HG02678 (cell line): ENCODE measurements around the gene DCANP1.

ENCODE experiments used
- ATAC-seq: cut with Tn5 transposase; IDR thresholded peaks from one replicate; pipeline ENCODE4 v1.9.1; 2021; ENCODE audit warnings: mild to moderate bottlenecking, moderate library complexity; ENCODE audit not compliant: unreplicated experiment

The DCANP1 gene

DNA sequence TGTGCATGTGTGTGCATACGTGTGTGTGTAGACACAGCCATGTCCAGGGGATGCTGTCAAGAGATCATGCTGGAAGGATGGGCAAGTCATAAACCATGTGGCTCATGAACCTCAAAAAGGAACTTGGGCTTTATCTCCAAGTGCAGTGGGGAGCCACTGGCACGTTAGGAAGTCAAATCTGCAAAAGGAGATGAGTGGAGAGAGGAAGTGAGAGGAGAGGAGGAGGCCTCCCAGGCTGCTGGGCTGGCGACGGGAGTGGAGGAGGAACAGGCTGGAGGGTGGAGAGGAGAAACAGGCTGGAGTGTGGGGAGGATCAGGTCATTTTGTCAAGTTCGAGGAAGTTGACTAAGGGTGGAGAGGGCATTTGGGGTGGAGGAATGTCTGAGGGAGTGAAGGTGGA, 34.2 kb upstream of the DCANP1 start:
- ATAC-seq: no peak

DNA sequence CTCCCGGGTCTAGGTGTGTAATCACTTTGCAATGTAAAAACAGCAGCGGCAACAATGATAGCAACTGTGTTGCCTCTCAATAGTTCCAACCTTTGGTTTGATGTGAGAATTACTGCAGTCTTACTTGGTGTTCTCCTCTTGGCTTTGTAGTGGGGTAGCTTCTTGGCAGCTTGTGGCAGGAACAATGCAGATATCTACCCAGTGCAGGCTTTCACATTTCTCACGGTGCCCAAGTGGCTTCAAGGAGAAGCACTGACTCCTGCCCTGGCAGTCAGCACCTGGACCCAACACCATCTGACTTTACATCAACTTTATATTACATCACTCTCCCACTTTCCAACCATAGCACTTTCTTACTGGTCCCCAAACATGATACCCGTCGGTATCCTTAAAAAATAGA, 33.4 kb upstream of the DCANP1 start:
- no peak for ATAC-seq

DNA sequence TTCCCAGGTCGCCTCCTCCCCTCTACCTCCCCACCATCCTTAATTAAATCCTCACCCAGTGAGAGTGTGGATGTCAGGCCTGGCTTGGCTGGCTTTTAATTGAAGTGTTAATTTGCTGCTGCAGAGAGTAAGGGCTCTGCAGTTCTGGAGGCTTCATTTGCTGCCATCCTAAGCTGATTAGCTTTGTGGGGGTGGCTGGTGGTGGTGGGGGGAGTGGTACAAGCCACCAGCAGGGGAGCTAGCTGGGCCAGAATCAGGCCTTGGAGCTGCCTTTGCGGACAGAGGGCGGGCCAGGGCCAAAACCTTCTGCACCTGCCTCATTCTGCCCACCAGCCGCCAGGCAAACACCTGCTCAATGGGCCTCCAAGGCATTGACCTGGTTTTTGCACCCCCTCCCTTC, 31.8 kb upstream of the DCANP1 start:
- ATAC-seq: no peak

DNA sequence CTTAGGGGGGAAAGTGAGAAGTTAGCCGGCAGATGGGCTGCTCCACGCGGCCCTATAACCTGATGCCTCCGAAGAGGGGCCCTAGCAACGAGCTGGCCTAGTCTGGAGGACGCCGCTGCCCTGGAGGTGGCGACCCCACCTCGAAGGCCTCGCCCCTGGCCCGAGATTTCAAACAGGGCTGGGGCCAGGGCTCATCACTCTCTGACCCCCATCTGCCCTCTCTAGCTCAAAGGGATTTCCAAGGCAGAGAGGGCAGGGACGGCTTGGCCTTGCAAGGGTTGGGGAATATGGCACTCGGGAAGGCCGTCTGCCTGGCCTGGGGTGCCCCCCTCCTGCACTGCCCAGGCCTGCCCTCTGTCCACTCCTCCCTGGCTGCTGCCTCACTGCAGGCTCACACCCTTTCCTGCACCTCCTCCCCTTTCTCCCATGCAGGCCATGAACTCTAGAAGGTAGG, 30.5 kb upstream of the DCANP1 start:
- ATAC-seq: no peak

DNA sequence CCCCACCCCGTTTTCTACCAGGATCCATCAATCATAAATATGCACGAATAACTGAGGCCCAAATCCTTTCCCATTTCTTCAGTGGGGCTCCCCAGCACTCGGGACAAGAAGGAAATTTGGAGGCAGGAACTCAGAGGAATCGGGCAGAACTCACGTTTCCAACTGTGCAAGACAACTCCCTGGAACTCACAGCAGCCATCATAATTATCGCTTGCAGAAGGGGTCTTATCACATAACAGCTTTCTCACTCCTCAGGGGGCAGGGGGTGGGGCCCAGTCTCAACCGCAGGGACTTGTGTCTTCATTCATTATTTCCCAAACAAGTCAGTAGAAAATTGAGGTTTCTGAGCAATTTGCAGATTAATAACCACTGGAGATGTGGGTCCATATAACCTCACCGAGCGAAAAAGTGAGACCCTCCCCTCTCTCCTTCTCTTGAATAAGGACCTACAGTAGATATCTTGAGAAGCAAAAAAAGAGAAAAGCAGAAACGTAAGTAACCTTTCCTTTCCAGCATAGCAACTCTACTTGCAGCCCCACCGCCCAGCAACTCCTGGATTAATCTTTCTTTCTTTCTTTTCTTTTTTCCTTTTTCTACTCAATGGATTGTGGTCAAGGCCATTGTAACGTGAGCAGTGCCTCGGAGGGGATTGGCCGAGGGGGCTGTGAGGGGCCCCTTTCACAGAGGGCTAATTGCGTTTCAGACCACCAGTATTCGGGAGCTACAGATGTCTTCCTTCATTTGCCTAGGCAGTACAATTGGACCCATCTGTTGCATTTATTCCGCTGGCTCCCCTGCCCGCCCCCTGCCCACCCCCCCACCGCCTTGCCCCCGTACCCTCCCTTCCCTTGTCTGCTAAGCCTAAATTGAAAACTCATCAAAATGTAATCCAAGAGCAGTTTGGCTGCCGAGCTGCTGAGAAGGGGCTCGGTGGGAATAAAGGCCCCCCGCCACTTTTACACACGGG, 29.8 kb upstream of the DCANP1 start:
- ATAC-seq: no peak

DNA sequence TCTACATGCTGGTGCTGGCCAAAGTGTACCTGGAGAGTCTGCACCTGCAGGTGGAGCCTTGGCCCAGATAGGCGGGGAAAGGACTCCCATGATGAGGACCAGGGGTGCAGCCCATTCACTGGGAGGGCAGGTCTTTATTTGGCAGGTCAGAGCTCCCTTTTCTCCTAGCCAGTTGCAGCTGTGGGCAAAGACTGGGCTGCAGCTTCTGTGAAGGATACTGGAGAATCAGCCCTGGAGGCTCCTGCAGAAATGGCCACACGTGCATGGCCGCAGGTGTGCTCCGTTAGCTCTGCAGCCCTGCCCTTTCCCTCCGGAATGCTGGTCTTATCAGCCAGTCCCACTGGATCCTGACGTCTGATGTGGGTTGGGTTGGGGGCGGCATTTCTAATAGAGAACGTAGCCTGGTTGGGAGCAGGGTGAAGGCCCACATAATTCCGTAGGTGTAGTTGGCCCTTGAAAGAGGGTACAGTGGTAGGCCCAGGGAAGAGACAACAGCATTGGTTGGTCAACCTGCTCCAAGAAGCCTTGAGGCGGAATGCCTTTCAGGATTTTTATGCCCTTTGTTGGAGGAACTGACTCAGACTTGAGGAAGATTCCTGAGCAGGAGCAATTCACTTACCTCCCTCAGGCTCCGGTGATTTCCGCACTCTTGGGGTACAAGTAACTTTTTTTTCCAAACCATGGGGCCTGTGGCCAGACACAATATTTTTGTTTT, 27.0 kb upstream of the DCANP1 start:
- ATAC-seq: no peak

DNA sequence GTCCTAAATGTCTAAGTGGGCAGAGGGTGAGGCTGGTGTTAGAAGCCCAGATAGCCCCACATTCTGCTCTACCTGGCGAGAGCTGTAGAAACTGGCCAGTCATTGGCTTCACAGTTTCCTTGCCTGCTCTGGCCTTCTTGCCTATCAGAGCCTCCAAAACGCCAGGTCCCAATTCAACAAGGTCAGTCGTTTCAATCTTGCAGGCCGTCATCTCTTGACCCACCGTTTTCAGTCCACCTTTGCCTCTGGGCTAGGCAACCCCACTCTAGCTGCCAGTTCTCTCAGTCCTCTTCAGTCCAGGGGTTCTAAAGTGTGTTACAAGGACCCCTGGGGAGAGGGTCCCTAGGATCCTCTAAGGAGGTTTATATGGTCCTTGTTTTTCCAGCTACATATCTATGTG, 25.0 kb upstream of the DCANP1 start:
- no peak for ATAC-seq

DNA sequence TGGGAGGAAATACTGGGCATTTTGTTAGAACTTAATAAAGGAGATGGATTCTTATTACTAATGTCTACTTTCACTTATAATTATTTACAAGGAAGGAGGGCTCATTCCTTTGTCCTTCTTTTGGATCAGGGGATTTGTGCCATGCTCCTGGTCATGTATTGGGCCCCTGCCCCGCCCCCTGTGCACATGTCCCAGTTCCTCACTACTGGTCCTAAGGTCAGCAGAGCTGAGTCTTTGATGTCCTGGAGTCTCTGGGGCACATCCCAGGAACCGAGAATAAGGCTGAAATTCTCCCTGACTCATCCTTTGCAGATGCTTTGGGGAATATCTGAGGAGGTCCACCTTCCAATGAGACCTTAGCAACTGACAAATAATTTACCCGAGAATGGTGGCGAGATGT, 24.6 kb upstream of the DCANP1 start:
- no peak for ATAC-seq

DNA sequence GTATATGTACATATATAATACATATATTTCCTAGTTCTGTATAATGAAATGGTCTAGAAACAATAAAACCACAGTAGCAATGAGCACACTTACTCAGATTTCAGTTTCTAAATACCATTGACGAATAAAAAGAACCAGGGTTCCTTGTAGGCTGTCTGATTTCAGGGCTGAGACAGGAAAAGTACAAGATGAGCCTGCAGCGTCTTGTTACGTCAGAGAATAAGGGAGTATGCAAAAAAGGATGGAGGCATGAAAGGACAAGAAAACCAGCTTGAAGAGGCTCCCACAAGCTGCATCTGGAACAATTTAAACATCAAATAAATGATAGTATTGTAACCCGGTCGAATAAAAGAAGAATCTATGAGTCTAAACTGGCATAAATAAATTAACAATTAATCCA, 22.8 kb upstream of the DCANP1 start:
- ATAC-seq: no peak

DNA sequence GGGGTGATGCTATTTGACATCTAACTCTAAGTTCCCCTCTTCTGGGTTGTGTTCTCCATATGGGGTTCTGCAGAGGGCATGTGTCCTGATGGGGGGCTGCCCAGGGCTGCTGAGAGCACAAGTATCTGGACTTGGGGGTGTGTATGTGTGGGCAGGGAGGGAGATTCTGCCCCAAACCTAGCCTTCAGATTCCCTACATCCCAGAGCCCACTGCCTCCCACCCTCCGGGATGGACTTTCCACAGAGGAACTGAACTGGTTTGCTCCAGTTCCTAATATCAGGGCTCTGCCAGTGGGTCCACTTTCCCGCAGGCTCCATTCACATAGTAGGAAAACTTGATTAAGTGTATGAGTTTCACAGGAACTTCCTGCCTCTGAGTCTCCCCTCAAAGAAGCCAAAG, 21.4 kb upstream of the DCANP1 start:
- no peak for ATAC-seq

DNA sequence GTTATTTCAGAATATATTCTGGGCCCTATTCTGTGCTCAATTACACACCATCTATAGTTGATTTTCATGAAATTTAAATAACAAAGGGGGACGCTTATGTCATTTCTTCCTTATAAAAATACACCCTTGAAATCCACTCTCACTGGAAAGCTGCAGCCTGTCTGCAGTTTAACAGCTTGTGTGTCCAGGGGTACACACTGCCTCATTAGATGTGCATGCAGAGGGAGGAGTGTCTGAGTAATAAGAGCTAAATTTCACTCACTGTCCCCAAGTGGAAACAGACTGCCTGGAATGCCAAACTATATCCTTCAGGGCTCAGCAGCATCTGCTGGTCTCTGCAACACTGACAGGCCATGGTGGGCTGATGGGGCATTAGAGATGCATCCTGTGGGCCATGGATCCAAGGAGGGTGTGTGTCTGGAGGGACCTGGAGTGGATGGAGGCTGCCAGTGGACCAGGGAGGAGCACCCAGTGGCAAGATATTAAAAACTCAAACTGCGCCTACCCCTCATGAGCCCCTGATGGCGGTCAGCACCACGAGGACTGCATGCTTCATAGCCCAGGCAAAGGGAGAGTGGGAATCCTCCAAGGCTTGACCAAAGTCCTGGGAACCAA, 20.8 kb upstream of the DCANP1 start:
- no peak for ATAC-seq

DNA sequence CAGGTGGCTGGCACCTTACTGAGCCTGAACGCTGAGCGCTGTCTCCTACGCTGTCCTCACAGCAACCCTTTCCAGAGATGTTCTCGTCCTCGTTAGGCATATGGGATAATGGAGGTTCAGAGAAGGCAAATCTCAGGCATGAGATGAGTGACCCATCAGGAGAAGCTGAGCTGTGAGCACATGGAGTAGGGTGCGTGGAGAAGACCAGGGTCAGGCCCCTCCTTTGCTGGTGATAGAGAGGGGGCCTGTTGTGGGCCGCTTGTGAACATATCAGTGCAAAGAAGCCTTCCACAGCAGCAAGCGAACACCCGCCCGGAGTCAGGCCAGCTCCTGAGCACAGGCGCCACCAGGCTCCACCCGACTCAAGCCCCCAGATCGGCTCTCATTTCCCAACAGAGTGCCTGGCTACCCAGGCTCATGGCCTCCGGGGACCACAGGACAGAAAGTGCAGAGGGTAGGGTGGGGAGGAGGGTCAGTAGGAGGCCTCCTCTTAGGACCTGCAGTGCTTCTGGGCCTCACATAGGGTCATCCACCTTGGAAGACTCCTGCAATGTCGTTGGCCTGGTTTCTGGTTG, 20.0 kb upstream of the DCANP1 start:
- no peak for ATAC-seq

DNA sequence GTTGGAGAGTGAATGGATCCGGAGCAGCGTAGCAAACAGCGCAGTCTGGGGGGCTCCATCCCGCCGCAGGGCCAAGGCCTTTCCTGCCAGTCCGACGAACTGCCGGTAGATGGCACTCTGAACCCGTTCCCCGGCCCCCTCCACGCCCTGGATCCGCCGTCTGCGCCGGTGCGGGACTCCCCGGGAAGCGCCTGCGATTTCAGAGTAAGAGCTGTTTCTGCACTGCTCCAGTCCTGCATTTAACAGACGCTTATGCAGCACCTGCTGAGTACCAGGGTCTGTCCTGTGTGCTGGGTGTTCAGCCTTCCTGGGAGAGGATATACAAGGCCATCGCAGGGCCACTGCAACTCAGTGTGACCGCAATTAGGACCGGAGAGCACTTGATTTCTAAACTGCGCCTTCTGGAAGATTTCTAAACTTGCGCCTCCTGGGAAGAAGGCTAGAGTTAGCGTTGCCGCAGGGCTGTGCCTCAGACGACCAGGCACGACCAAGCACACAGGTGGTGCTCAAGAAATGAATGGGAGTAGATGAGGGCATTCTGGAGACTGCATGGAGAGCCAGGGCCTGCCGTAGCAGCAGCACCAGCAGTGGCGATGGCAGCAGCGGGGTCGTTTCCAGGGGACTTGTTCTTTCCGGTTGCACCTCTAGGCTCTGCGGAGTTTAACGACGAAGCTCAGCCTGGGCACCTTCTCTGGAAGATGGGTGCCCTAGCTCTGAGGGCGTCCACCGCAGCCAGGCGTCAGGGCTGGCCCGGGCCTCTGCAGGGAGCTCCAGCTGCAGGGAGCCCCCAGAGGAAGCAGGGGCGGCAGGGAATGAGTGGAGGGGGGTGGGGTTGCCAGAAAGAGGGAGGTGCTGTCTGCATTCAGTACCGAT, 19.3 kb upstream of the DCANP1 start:
- peak; percentile 80 for ATAC-seq

DNA sequence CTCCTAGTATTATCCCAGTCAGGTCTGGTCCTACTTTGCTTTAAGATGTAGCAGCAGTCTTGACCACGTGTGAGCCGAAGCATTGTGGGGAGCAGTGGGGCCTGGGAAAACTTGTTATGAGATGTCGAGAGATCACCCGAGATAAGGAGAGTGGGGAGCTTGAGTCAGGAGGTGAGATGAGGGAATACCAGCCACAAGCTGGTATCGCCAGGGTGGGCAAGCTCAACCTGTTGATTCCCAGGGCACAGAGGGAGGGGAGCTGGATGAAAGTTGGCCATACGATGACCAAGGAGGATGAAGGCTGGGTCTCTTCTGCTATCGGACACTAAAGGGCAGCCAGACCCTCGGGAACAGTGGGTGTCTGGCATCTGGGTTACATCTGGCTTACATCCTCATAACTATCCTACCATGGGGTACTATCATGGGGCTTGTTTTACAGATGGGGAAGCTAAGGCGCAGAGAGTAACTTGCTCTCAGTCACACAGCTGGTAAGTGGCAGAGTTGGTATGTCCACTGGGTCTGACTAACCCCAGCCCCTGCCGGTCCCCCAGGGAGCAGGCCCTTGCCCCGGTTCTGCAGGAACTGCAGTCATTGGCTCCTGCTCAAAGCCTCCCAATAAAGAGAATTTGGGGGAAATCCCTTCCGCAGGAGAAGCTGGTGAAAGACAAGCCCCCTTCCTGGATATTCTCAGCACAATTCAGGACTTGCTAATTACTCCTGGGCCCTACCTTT, 18.4 kb upstream of the DCANP1 start:
- no peak for ATAC-seq

DNA sequence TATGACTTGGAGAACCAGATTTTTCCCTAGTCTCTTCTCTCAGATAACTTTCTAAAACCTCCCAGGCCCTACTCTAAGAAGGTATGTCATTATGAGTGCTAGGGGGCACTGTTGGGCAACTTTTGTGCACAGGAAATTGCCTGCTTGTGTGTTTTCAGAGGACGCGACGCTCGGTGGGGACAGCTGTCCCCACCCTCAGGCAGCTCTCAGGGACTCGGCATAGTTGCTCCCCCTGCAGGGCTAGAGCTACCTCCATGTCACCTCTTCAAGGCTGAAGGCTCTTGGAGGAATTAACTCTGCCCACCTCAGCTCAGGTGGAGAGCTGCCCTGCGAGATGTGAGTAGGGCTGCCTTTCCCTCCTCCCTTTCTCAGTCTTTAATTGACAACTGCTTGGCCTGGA, 15.2 kb upstream of the DCANP1 start:
- no peak for ATAC-seq

DNA sequence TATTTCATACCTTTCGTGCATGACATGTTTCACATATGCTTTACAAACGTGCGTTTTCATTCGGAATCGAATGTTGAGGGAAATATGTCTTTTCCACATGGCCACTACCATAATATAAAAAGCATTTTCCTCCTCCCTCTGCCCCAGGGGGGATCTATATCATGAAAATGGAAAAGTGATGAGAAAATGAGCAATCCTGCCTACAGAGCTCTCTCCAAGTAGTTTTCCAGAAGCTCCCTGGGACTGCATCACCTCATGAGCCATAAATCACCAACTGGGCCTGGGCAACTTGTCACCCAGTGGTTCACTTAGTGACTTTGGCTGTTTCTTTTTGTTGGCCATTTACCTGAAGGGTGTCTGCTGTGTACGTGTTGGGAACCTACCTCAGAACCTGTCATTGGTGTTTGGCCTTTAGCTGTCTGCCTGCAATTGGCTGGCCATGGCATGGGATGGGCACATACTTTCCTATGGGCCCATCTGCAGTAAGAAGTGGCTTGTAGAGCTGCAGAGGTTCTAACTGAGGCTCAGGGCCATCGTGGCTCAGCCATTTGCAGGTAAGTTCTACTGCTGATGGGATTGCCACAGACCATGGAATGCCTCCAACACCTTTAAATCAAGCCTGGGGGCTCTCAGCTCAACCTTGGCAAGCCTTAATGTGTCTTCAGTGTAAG, 14.5 kb upstream of the DCANP1 start:
- ATAC-seq: no peak

DNA sequence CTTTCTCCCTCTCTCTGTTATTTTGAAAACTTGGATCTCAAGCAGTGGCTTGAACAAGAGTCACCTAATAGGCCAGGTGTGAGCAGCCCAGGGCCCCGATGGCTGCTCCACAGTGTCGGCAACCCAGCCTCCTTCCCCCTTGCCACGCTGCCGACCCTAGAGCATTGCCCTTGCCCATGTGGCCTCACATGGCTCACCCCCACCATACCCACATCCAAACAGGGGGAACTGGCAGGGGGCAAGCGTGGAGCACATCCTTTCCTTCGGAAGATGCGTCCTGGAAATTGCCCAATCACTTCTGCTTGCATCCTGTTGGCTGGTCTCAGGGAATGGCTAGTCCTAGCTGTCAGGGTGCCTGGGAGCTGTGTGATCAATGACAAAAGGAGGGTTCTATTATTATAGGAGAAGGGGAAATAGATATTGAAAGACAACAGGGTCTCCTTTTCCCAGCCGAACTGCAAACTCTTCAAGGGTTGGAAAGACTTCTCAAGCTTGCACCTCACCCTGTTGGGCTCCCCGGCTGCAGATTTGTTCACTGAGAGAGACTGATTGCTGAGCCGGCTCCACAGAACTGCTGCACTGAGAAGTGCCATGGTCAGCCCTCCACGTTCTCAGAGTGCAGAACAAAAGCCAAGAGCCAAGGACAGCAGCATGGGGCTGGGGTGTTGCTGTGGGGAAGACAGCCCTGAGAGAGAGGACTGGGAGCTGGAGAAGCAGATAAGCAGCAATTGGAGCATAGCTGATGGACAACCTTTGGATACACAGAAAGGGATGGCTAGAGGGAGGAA, 13.3 kb upstream of the DCANP1 start:
- ATAC-seq: no peak

DNA sequence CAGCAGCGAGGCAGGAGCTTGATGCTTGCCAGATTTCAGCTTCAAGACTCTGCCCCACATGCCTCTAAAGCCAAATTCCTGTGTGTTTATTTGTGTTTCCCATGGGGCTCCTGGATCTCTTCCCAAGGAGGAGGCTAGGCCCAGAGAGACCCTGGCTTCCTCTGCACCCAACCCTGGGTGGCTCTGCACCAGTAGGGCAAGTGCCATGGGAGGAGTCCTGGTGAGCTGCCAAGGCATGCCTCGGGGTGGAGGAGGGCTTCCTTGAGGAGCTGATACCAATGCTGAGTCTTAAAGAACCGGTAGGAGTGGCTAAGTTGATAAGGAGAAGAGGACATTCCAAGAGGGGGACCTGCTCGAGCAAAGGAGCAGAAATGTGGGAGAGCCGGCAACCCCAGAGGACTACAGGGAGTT, 11.8 kb upstream of the DCANP1 start:
- ATAC-seq: no peak
